ENCODE data around the gene HUNK. TPM values are rescaled to one million over a fixed set of nuclear protein-coding genes. Genes with fewer than 3 reads are reported as not detected.

The HUNK gene
- total and polyA plus RNA-seq, 2 experiments from 2014 or later = 0.30 to 2.5 TPM

GRCh38 chr21:31909153-31910073 is 36.6 kb downstream of the HUNK start:
- Histone ChIP-seq H3K27ac (peak overlapping the region; percentile 58; the same call in 1 of the 2 replicates), H3K79me2 (ENCODE audit: insufficient read depth) (no peaks in the 10 kb centered on the region), H4K20me1 (ENCODE audit: insufficient read depth) (no peaks in the 10 kb centered on the region), H3K27me3 (replicated peaks; ENCODE audit: insufficient read depth) (no peaks in the 10 kb centered on the region), H3K4me1 (ENCODE audit: insufficient read depth) (peaks cover 34% of the 10 kb centered on the region), H3K4me2 (ENCODE audit: unreplicated experiment) (peak overlapping the region; percentile 64), H3K36me3 (ENCODE audit: low read depth) (no peaks in the 10 kb centered on the region), H2AFZ (no peak overlapping the region), H3F3A (ENCODE audit: insufficient read depth) (peaks cover 17% of the 10 kb centered on the region), H3K9me2 (ENCODE audit: insufficient read depth) (no peaks in the 10 kb centered on the region), H3K9me3 (ENCODE audit: low read depth) (no peaks in the 10 kb centered on the region), H3K4me3 (no peak overlapping the region), H3K9ac (no peak overlapping the region)
- TF ChIP-seq EZH2 (IDR thresholded peaks at IDR 0.05; ENCODE audit: insufficient read depth, poor library complexity, severe bottlenecking) = no peak
- TF ChIP-seq EZH2phosphoT487 (IDR thresholded peaks at IDR 0.05; ENCODE audit: insufficient read depth, low read depth) = no peak
- 79 to 80% methylated on average over 18 of the region's 18 CpGs for WGBS, 2 experiments (ENCODE audit: low coverage in 1 of 2, low lambda C conversion rate in 2 of 2, missing lambda C conversion rate in 2 of 2)
- in situ Hi-C loops (cut with MboI) = no loop called here
- peak; percentile 30 for DNase-seq

DNA sequence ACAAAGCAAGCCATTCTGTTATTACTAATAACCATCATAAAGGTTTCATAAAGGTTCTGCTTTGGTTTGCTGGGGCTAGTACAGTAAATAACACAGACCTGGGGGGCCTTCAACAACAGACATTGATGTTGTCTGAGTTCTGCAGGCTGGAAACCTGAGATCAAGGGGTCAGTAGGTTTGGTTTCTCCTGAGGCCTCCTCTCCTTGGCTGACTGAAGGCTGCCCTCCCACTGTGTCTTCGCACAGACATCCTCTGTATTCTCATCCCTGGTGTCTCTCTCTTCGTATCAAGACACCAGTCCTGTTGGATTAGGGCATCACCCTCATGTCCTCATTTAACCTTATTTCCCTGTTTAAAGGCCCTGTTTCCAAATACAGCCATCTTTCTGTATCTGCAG is 37.3 kb downstream of the HUNK start:
- H3K27me3 ChIP-seq (replicated peaks; ENCODE audit: insufficient read depth) = no peaks in the 10 kb centered on the region
- H3K9me2 ChIP-seq (ENCODE audit: insufficient read depth) = no peaks in the 10 kb centered on the region
- no peak for TF ChIP-seq EZH2 (IDR thresholded peaks at IDR 0.05; ENCODE audit: insufficient read depth, poor library complexity, severe bottlenecking)
- no peak for TF ChIP-seq EZH2phosphoT487 (IDR thresholded peaks at IDR 0.05; ENCODE audit: insufficient read depth, low read depth)
- H3F3A ChIP-seq (ENCODE audit: insufficient read depth) = peaks cover 21% of the 10 kb centered on the region
- H3K27ac ChIP-seq = no peak overlapping the region
- H3K79me2 ChIP-seq (ENCODE audit: insufficient read depth) = no peaks in the 10 kb centered on the region
- peaks cover 39% of the 10 kb centered on the region for H3K4me1 ChIP-seq (ENCODE audit: insufficient read depth)
- in situ Hi-C loops (cut with MboI) = no loop called here
- DNase-seq = no peak
- 94 to 100% methylated on average over 2 of the region's 2 CpGs for WGBS, 2 experiments (ENCODE audit: low coverage in 1 of 2, low lambda C conversion rate in 2 of 2, missing lambda C conversion rate in 2 of 2)
- H3K4me3 ChIP-seq = no peak overlapping the region
- H3K36me3 ChIP-seq (ENCODE audit: low read depth) = no peaks in the 10 kb centered on the region
- no peaks in the 10 kb centered on the region for H4K20me1 ChIP-seq (ENCODE audit: insufficient read depth)
- H3K9ac ChIP-seq = no peak overlapping the region
- no peak overlapping the region for H2AFZ ChIP-seq
- H3K9me3 ChIP-seq (ENCODE audit: low read depth) = no peaks in the 10 kb centered on the region
- no peak overlapping the region for H3K4me2 ChIP-seq (ENCODE audit: unreplicated experiment)

- Histone ChIP-seq H3K9ac (no peak overlapping the region), H3F3A (ENCODE audit: insufficient read depth) (peaks cover 21% of the 10 kb centered on the region), H3K27ac (peak overlapping the region; percentile 39), H2AFZ (no peak overlapping the region), H4K20me1 (ENCODE audit: insufficient read depth) (no peaks in the 10 kb centered on the region), H3K36me3 (ENCODE audit: low read depth) (no peaks in the 10 kb centered on the region), H3K9me3 (ENCODE audit: low read depth) (no peaks in the 10 kb centered on the region), H3K4me3 (no peak overlapping the region), H3K79me2 (ENCODE audit: insufficient read depth) (no peaks in the 10 kb centered on the region), H3K4me1 (ENCODE audit: insufficient read depth) (peaks cover 39% of the 10 kb centered on the region), H3K9me2 (ENCODE audit: insufficient read depth) (no peaks in the 10 kb centered on the region), H3K4me2 (ENCODE audit: unreplicated experiment) (peak overlapping the region; percentile 65), H3K27me3 (replicated peaks; ENCODE audit: insufficient read depth) (no peaks in the 10 kb centered on the region)
- TF ChIP-seq EZH2phosphoT487 (IDR thresholded peaks at IDR 0.05; ENCODE audit: insufficient read depth, low read depth) (no peak), EZH2 (IDR thresholded peaks at IDR 0.05; ENCODE audit: insufficient read depth, poor library complexity, severe bottlenecking) (no peak)
- DNase-seq = peak; percentile 98
- 57 to 67% methylated on average over 16 to 17 of the region's 17 CpGs for WGBS, 2 experiments (ENCODE audit: low coverage in 1 of 2, low lambda C conversion rate in 2 of 2, missing lambda C conversion rate in 2 of 2)
- in situ Hi-C loops (cut with MboI) = no loop called here
Observed at GRCh38 chr21:31911138-31911907, 38.5 kb downstream of the HUNK start.

DNA sequence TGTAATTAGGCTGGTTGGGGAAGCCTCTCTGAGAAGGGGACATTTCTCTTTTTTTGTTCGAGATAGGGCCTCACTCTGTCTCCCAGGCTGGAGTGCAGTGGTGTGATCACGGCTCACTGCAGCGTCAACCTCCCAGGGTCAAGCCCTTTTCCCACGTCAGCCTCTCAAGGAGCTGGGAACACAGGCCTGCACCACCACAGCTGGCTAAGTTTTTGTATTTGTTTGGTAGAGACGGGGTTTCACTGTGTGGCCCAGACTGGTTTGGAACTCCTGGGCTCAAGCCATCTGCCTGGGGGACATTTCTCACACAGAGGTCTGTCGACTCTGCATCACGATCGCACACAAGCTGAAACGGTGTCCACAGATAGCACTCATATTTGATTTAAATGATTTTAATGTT is 39.7 kb downstream of the HUNK start:
- H3K27me3 ChIP-seq (replicated peaks; ENCODE audit: insufficient read depth) = no peaks in the 10 kb centered on the region
- H4K20me1 ChIP-seq (ENCODE audit: insufficient read depth) = no peaks in the 10 kb centered on the region
- H3K36me3 ChIP-seq (ENCODE audit: low read depth) = no peaks in the 10 kb centered on the region
- no peak overlapping the region for H3K4me2 ChIP-seq (ENCODE audit: unreplicated experiment)
- no peaks in the 10 kb centered on the region for H3K79me2 ChIP-seq (ENCODE audit: insufficient read depth)
- H2AFZ ChIP-seq = no peak overlapping the region
- no peak overlapping the region for H3K27ac ChIP-seq
- no peaks in the 10 kb centered on the region for H3K9me3 ChIP-seq (ENCODE audit: low read depth)
- no peak for TF ChIP-seq EZH2phosphoT487 (IDR thresholded peaks at IDR 0.05; ENCODE audit: insufficient read depth, low read depth)
- no peak for TF ChIP-seq EZH2 (IDR thresholded peaks at IDR 0.05; ENCODE audit: insufficient read depth, poor library complexity, severe bottlenecking)
- no peaks in the 10 kb centered on the region for H3K9me2 ChIP-seq (ENCODE audit: insufficient read depth)
- 87 to 88% methylated on average over 9 of the region's 9 CpGs for WGBS, 2 experiments (ENCODE audit: low coverage in 1 of 2, low lambda C conversion rate in 2 of 2, missing lambda C conversion rate in 2 of 2)
- no peak for DNase-seq
- in situ Hi-C loops (cut with MboI) = no loop called here
- no peak overlapping the region for H3K4me3 ChIP-seq
- H3K4me1 ChIP-seq (ENCODE audit: insufficient read depth) = peaks cover 34% of the 10 kb centered on the region
- no peak overlapping the region for H3K9ac ChIP-seq
- H3F3A ChIP-seq (ENCODE audit: insufficient read depth) = peaks cover 21% of the 10 kb centered on the region
